ENCODE data around the gene PRKCZ.

Gene PRKCZ

DNA sequence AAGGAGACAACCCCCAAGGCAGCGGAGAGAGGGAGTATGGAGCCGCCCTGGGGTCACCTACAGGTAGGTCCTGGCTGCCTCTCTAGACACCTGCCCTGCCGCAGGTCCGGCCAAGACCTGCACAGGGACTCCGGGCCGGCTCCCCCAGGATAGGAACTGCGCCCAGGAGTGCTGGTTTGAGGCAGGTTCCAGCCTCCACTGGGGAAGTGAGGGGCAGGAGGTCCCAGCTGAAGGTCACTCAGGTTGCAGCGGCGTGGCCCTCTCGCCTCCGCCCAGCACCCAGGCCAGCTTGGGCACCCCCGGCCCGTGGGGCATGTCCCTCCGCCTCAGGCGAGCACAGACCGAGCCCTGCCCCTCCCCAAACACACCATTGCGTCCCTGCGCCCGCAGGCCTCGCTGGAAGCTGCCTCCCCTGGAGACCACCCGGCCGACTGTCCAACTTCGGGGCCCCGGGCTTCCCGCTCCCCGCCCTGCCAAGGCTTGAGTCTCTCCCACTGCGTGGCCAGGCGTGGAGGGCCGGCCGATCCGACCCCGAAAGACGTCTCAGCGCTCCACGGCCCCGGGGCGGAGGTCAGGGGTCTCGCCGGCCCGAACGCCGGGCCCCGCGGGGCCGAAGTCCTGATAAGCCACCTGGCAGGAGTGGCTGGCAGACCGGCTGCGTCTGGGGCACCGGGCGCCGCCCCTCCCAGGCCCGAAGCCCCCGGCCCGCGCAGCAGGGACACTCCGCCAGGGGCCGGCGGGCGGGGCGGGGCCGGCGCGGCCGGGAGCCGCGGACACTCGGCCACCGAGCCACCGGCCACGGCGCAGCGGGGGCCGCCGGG is 176.5 kb downstream of the PRKCZ start:
- Histone ChIP-seq H3K4me3 (ENCODE audit: low read length) (no peak overlapping the region), H3K9ac (ENCODE audit: low read length) (peak overlapping the region; percentile 80), H3K36me3 (ENCODE audit: control insufficient read depth, insufficient read depth, low read length) (no peaks in the 10 kb centered on the region), H3K9me3 (ENCODE audit: control insufficient read depth, low read length) (no peaks in the 10 kb centered on the region), H3K4me1 (ENCODE audit: control insufficient read depth, insufficient read depth, low read length) (peaks cover 30% of the 10 kb centered on the region), H3K27me3 (ENCODE audit: control insufficient read depth, insufficient read depth, low read length) (peaks cover 2% of the 10 kb centered on the region)

DNA sequence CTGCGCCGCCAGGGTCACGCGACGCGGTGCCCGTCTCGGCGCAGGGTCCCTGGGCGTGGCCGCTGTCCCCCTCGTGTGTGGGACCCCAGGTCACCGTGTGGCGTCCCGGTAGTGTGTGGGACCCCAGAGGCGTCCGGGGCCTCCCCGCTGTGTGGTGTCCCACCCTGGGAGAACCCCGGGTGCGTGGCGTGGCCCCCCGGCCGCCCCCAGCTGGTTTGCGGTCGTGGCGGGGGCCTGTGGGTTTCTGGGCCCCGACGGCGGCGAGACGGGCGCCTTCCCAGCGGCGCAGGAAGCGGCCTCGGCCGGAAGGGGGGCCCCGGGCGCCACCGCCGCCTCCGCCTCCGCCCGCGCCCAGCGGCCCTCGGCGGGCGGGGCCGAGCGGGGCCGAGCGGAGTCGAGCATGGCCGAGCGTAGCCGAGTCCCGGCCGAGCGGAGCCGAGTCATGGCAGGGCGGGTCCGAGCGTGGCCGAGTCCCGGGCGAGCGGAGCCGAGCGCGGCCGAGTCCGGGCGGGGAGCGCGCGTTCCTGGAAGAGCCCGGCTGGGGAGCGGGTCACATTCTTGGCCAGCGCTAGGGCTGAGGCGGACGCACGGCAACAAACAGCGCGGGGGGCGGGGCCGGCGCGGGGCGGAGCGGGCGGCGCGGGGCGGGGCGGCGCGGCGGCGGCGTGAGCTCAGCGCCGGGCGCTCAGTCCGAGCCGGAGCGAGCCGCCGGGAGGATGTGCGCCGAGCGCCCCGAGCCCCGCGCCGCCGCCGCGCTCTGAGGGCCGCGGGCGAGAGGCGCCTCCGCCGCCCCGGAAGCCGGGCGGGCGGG is 177.3 kb downstream of the PRKCZ start:
- H3K36me3 ChIP-seq (ENCODE audit: control insufficient read depth, insufficient read depth, low read length): no peaks in the 10 kb centered on the region
- H3K9me3 ChIP-seq (ENCODE audit: control insufficient read depth, low read length): no peaks in the 10 kb centered on the region
- peak overlapping the region; percentile 80 for H3K9ac ChIP-seq (ENCODE audit: low read length)
- H3K4me1 ChIP-seq (ENCODE audit: control insufficient read depth, insufficient read depth, low read length): peaks cover 38% of the 10 kb centered on the region
- no peak overlapping the region for H3K4me3 ChIP-seq (ENCODE audit: low read length)
- H3K27me3 ChIP-seq (ENCODE audit: control insufficient read depth, insufficient read depth, low read length): peaks cover 2% of the 10 kb centered on the region

DNA sequence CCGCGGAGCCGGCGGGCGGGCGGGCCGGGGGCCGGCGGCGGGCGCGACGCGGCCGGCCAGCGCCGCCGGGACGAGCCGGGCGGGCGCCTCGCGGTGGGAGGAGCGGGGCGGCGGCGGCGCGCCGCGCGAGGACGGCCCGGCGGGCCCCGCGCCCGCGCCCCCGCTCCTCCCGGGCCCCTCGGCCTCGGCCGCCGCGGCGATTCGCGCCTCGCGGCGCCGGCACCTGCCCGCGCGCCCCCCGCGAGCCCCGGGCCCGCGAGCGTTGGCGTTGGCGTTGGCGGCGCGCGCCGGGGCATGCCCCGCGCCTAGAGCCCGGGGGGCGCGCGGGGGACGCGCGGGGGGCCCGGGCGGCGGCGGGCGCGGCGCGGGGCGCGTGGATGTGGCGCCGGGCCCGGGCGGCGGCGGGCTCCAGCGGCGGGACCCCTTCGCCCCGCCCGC is 178.0 kb downstream of the PRKCZ start, which contains the start of gene SKI:
Gene SKI, plus strand, starts transcription at position 163 of the 438 bp plus-strand sequence. CDS start 448 bp downstream, outside the sequence.
- no peaks in the 10 kb centered on the region for H3K36me3 ChIP-seq (ENCODE audit: control insufficient read depth, insufficient read depth, low read length)
- H3K4me1 ChIP-seq (ENCODE audit: control insufficient read depth, insufficient read depth, low read length): peaks cover 44% of the 10 kb centered on the region
- peak within 1 kb of the TSS; percentile 80 for H3K9ac ChIP-seq (ENCODE audit: low read length)
- peak within 1 kb of the TSS; percentile 50 for H3K4me3 ChIP-seq (ENCODE audit: low read length)
- peaks cover 2% of the 10 kb centered on the region for H3K27me3 ChIP-seq (ENCODE audit: control insufficient read depth, insufficient read depth, low read length)
- no peaks in the 10 kb centered on the region for H3K9me3 ChIP-seq (ENCODE audit: control insufficient read depth, low read length)

DNA sequence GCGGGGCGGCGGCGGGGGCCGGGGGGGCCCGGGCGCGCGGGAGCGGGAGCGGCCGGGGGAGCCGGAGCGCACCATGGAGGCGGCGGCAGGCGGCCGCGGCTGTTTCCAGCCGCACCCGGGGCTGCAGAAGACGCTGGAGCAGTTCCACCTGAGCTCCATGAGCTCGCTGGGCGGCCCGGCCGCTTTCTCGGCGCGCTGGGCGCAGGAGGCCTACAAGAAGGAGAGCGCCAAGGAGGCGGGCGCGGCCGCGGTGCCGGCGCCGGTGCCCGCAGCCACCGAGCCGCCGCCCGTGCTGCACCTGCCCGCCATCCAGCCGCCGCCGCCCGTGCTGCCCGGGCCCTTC is 178.5 kb downstream of the PRKCZ start:
- H3K9me3 ChIP-seq (ENCODE audit: control insufficient read depth, low read length): no peaks in the 10 kb centered on the region
- H3K9ac ChIP-seq (ENCODE audit: low read length): peak overlapping the region; percentile 54
- H3K27me3 ChIP-seq (ENCODE audit: control insufficient read depth, insufficient read depth, low read length): peaks cover 2% of the 10 kb centered on the region
- H3K4me1 ChIP-seq (ENCODE audit: control insufficient read depth, insufficient read depth, low read length): peaks cover 49% of the 10 kb centered on the region
- H3K4me3 ChIP-seq (ENCODE audit: low read length): no peak overlapping the region
- no peaks in the 10 kb centered on the region for H3K36me3 ChIP-seq (ENCODE audit: control insufficient read depth, insufficient read depth, low read length)

DNA sequence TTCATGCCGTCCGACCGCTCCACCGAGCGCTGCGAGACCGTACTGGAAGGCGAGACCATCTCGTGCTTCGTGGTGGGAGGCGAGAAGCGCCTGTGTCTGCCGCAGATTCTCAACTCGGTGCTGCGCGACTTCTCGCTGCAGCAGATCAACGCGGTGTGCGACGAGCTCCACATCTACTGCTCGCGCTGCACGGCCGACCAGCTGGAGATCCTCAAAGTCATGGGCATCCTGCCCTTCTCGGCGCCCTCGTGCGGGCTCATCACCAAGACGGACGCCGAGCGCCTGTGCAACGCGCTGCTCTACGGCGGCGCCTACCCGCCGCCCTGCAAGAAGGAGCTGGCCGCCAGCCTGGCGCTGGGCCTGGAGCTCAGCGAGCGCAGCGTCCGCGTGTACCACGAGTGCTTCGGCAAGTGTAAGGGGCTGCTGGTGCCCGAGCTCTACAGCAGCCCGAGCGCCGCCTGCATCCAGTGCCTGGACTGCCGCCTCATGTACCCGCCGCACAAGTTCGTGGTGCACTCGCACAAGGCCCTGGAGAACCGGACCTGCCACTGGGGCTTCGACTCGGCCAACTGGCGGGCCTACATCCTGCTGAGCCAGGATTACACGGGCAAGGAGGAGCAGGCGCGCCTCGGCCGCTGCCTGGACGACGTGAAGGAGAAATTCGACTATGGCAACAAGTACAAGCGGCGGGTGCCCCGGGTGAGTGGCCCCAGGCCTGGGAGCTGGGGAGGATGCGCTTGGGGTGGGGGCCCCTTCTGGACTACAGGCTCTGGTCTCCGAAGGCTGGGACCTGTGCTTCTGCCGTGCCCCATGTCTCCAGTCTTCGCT is 179.0 kb downstream of the PRKCZ start:
- no peaks in the 10 kb centered on the region for H3K36me3 ChIP-seq (ENCODE audit: control insufficient read depth, insufficient read depth, low read length)
- H3K9ac ChIP-seq (ENCODE audit: low read length): peak overlapping the region; percentile 54
- H3K4me3 ChIP-seq (ENCODE audit: low read length): peak overlapping the region; percentile 50
- H3K4me1 ChIP-seq (ENCODE audit: control insufficient read depth, insufficient read depth, low read length): peaks cover 55% of the 10 kb centered on the region
- peaks cover 2% of the 10 kb centered on the region for H3K27me3 ChIP-seq (ENCODE audit: control insufficient read depth, insufficient read depth, low read length)
- no peaks in the 10 kb centered on the region for H3K9me3 ChIP-seq (ENCODE audit: control insufficient read depth, low read length)

GRCh38 chr1:2229911-2230731 is 179.9 kb downstream of the PRKCZ start:
- Histone ChIP-seq H3K9me3 (ENCODE audit: control insufficient read depth, low read length) (no peaks in the 10 kb centered on the region), H3K4me3 (ENCODE audit: low read length) (peak overlapping the region; percentile 60), H3K27me3 (ENCODE audit: control insufficient read depth, insufficient read depth, low read length) (peaks cover 2% of the 10 kb centered on the region), H3K4me1 (ENCODE audit: control insufficient read depth, insufficient read depth, low read length) (peaks cover 63% of the 10 kb centered on the region), H3K9ac (ENCODE audit: low read length) (peak overlapping the region; percentile 54), H3K36me3 (ENCODE audit: control insufficient read depth, insufficient read depth, low read length) (no peaks in the 10 kb centered on the region)

DNA sequence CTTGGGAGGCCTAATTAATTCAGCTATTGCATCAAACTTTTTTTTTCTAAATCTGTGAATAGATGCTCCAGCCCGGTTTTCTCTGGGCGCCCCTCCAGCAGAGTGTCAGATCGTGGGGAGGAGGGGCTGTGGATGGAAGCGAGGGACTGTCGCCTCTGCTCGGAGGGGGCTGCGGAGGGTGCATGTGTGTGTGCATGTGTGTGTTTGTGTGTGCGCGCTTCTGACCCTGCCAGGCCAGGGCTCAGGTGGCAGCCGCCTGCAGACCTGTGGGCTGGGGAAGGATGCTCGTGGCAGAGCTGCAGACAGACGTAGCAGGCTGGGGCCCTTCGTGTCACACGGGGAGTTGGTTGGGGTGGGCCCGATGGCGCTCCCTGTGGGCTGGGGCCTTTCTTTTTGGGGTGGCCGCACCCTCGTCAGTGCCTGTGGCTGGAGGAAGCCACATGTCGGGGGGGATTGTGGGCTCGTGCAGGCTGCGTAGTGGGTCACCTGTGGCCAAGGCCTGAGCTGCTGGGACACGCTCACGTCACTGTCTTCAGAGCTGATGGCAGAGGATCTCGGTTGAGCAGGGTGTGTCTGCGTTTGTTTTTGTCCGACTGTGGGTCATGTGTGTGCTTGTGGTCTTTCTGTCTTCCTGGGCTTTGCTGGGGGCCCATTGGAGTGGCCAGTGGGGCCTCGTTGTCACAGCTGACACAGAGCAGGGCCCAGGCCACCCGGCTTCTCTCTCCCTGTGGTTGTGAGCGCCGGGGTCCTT is 180.7 kb downstream of the PRKCZ start:
- Histone ChIP-seq H3K27me3 (ENCODE audit: control insufficient read depth, insufficient read depth, low read length) (peaks cover 2% of the 10 kb centered on the region), H3K9me3 (ENCODE audit: control insufficient read depth, low read length) (no peaks in the 10 kb centered on the region), H3K4me1 (ENCODE audit: control insufficient read depth, insufficient read depth, low read length) (peaks cover 71% of the 10 kb centered on the region), H3K36me3 (ENCODE audit: control insufficient read depth, insufficient read depth, low read length) (no peaks in the 10 kb centered on the region), H3K4me3 (ENCODE audit: low read length) (peak overlapping the region; percentile 60), H3K9ac (ENCODE audit: low read length) (peak overlapping the region; percentile 54)

- Histone ChIP-seq H3K4me3 (ENCODE audit: low read length) (peak overlapping the region; percentile 60), H3K9me3 (ENCODE audit: control insufficient read depth, low read length) (no peaks in the 10 kb centered on the region), H3K27me3 (ENCODE audit: control insufficient read depth, insufficient read depth, low read length) (no peaks in the 10 kb centered on the region), H3K9ac (ENCODE audit: low read length) (peak overlapping the region; percentile 54), H3K36me3 (ENCODE audit: control insufficient read depth, insufficient read depth, low read length) (no peaks in the 10 kb centered on the region), H3K4me1 (ENCODE audit: control insufficient read depth, insufficient read depth, low read length) (peaks cover 71% of the 10 kb centered on the region)
Measured at GRCh38 chr1:2231532-2232254, 181.5 kb downstream of the PRKCZ start.

- Histone ChIP-seq H3K9me3 (ENCODE audit: control insufficient read depth, low read length) (no peaks in the 10 kb centered on the region), H3K4me1 (ENCODE audit: control insufficient read depth, insufficient read depth, low read length) (peaks cover 76% of the 10 kb centered on the region), H3K27me3 (ENCODE audit: control insufficient read depth, insufficient read depth, low read length) (no peaks in the 10 kb centered on the region), H3K4me3 (ENCODE audit: low read length) (no peak overlapping the region), H3K36me3 (ENCODE audit: control insufficient read depth, insufficient read depth, low read length) (no peaks in the 10 kb centered on the region), H3K9ac (ENCODE audit: low read length) (peak overlapping the region; percentile 54)
Measured at GRCh38 chr1:2232255-2232915, 182.2 kb downstream of the PRKCZ start.

- H3K9me3 ChIP-seq (ENCODE audit: control insufficient read depth, low read length): no peaks in the 10 kb centered on the region
- H3K36me3 ChIP-seq (ENCODE audit: control insufficient read depth, insufficient read depth, low read length): no peaks in the 10 kb centered on the region
- H3K4me3 ChIP-seq (ENCODE audit: low read length): no peak overlapping the region
- peak overlapping the region; percentile 54 for H3K9ac ChIP-seq (ENCODE audit: low read length)
- H3K27me3 ChIP-seq (ENCODE audit: control insufficient read depth, insufficient read depth, low read length): no peaks in the 10 kb centered on the region
- peaks cover 82% of the 10 kb centered on the region for H3K4me1 ChIP-seq (ENCODE audit: control insufficient read depth, insufficient read depth, low read length)
Measured at GRCh38 chr1:2232916-2233438, 182.8 kb downstream of the PRKCZ start.
